Measurements from ENCODE around the gene DPPA3. TPM values are rescaled to one million over a fixed set of nuclear protein-coding genes. Genes with fewer than 3 reads are reported as not detected.
A peak's percentile ranks its signal among the peaks of the same experiment; 100 is the strongest.

Gene DPPA3
- total RNA-seq, 1 donor from 2014 or later = not detected

DNA sequence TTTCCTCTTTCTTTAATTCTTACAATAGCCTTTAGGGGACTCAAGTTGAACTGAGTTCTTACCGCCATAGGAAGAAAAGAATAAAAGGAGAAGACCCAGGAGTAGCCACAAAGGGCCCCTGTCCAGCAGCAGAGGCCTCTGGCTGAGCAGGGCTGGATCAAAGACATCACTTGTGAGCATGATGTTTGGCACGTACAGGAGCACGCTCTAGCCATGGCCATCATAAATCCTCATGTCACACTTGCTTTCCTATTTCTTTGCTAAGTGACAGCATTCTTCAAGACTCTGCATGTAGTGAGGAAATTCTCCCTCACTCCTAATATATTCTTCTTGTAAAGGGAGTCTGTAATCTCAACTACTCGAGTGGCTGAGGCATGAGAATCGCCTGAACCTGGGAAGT is 20.3 kb downstream of the DPPA3 start:
- Mint-ChIP-seq H3K27ac (peak overlapping the region; percentile 84), H3K36me3 (no peaks in the 10 kb centered on the region), H3K27me3 (ENCODE audit: low read depth) (no peaks in the 10 kb centered on the region), H3K4me1 (peaks cover 35% of the 10 kb centered on the region), H3K4me3 (peak overlapping the region; percentile 6), H3K9me3 (peaks cover 3% of the 10 kb centered on the region)
- TF ChIP-seq, protein P1, sequence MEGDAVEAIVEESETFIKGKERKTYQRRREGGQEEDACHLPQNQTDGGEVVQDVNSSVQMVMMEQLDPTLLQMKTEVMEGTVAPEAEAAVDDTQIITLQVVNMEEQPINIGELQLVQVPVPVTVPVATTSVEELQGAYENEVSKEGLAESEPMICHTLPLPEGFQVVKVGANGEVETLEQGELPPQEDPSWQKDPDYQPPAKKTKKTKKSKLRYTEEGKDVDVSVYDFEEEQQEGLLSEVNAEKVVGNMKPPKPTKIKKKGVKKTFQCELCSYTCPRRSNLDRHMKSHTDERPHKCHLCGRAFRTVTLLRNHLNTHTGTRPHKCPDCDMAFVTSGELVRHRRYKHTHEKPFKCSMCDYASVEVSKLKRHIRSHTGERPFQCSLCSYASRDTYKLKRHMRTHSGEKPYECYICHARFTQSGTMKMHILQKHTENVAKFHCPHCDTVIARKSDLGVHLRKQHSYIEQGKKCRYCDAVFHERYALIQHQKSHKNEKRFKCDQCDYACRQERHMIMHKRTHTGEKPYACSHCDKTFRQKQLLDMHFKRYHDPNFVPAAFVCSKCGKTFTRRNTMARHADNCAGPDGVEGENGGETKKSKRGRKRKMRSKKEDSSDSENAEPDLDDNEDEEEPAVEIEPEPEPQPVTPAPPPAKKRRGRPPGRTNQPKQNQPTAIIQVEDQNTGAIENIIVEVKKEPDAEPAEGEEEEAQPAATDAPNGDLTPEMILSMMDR (IDR thresholded peaks at IDR 0.05; ENCODE audit: unreplicated experiment) = no peak
- DNase-seq (ENCODE audit: low spot score in 2 of 2, unreplicated experiment in 2 of 2) = no peak

DNA sequence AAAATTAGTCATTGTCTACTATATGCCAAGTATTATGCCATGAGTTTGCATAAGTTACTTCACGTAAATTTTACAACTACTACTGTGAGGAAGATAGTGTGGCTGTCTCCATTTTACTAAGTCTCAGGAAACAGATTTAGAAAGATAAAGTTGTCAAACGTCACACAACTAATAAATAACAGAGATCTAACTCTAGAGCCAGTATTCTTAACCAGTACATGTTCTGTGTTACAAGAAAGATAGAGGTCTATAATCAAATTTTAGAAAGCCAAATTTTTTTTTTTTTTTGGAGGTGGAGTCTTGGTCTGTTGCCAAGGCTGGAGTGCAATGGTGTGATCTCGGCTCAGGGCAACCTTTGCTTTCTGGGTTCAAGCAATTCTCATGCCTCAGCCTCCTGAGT is 21.8 kb downstream of the DPPA3 start:
- no peaks in the 10 kb centered on the region for H3K9me3 Mint-ChIP-seq
- H3K36me3 Mint-ChIP-seq = no peaks in the 10 kb centered on the region
- H3K27ac Mint-ChIP-seq = no peak overlapping the region
- no peaks in the 10 kb centered on the region for H3K27me3 Mint-ChIP-seq (ENCODE audit: low read depth)
- H3K4me1 Mint-ChIP-seq = peaks cover 35% of the 10 kb centered on the region
- TF ChIP-seq, protein P1 (IDR thresholded peaks at IDR 0.05; ENCODE audit: unreplicated experiment) = no peak
- H3K4me3 Mint-ChIP-seq = no peak overlapping the region
- DNase-seq (ENCODE audit: low spot score in 2 of 2, unreplicated experiment in 2 of 2) = no peak

DNA sequence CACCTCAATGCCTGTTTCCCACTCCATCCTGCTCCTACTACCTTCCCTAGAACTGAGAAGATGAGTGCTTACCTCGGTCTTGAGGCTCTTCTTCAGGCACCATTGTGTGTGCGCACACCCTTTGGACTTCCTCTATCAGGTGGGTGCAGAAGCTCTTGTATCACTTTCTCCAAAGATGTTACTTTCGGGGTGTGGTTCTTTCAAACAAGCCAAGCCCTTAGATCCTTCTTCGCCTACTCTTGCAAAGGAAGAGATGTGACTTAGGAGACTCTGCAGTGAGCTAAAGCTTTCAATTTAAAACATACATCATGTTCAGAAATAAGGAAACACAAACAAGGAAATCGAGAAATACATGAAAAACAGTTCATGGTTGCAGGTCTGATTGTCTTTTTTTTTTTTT is 36.0 kb downstream of the DPPA3 start, which contains the start of gene CLEC4C:
Gene CLEC4C (minus strand): TSS at position 130 of the 400 bp plus-strand sequence. CDS start 27 bp downstream, at position 103.
- TF ChIP-seq, protein P1 (IDR thresholded peaks at IDR 0.05; ENCODE audit: unreplicated experiment) = no peak
- Mint-ChIP-seq H3K27ac (no peak within 1 kb of the TSS), H3K4me3 (no peak within 1 kb of the TSS), H3K4me1 (no peaks in the 10 kb centered on the region), H3K27me3 (ENCODE audit: low read depth) (no peaks in the 10 kb centered on the region), H3K9me3 (peaks cover 16% of the 10 kb centered on the region), H3K36me3 (no peaks in the 10 kb centered on the region)
- no peak for DNase-seq (ENCODE audit: low spot score in 2 of 2, unreplicated experiment in 2 of 2)

DNA sequence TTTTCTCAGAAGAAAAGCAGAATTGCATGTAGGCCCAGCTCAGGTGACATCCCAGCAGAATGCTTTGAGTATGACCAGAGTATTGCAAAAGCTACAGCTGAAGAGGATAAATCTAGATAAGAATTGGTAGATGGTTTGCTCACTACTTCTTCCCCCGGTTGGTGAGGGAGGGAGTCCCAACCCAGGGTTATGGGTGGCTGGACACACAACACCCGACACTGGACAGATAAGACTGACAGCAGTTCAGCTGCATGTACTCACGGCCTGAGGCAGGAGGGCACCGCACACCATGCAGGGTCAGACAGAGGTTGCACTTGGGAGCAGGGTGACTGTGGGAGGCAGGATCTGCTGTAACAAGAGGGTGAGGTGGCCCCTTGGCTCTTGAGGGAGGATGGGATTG is 37.6 kb downstream of the DPPA3 start:
- DNase-seq (ENCODE audit: low spot score in 2 of 2, unreplicated experiment in 2 of 2) = no peak
- H3K36me3 Mint-ChIP-seq = no peaks in the 10 kb centered on the region
- no peaks in the 10 kb centered on the region for H3K4me1 Mint-ChIP-seq
- H3K27ac Mint-ChIP-seq = no peak overlapping the region
- H3K9me3 Mint-ChIP-seq = peaks cover 7% of the 10 kb centered on the region
- TF ChIP-seq, protein P1 (IDR thresholded peaks at IDR 0.05; ENCODE audit: unreplicated experiment) = no peak
- no peak overlapping the region for H3K4me3 Mint-ChIP-seq
- H3K27me3 Mint-ChIP-seq (ENCODE audit: low read depth) = no peaks in the 10 kb centered on the region

DNA sequence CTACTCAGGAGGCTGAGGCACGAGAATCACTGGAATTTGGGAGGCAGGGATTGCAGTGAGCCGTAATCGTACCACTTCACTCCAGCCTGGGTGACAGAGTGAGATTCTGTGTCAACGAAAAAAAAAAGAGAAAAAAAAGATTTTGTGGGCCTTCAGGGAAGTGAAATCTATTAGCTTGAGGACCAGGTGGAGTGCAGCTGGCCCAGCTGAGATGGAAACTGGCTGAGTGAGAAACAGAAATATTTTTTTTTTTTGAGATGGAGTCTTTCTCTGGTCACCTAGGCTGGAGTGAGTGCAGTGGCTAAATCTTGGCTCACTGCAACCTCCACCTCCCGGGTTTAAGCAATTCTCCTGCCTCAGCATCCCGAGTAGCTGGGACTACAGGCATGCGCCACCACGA is 38.2 kb downstream of the DPPA3 start:
- TF ChIP-seq, protein P1 (IDR thresholded peaks at IDR 0.05; ENCODE audit: unreplicated experiment) = no peak
- no peaks in the 10 kb centered on the region for H3K4me1 Mint-ChIP-seq
- no peaks in the 10 kb centered on the region for H3K27me3 Mint-ChIP-seq (ENCODE audit: low read depth)
- DNase-seq (ENCODE audit: low spot score in 2 of 2, unreplicated experiment in 2 of 2) = no peak
- no peak overlapping the region for H3K4me3 Mint-ChIP-seq
- no peak overlapping the region for H3K27ac Mint-ChIP-seq
- no peaks in the 10 kb centered on the region for H3K36me3 Mint-ChIP-seq
- peaks cover 4% of the 10 kb centered on the region for H3K9me3 Mint-ChIP-seq

DNA sequence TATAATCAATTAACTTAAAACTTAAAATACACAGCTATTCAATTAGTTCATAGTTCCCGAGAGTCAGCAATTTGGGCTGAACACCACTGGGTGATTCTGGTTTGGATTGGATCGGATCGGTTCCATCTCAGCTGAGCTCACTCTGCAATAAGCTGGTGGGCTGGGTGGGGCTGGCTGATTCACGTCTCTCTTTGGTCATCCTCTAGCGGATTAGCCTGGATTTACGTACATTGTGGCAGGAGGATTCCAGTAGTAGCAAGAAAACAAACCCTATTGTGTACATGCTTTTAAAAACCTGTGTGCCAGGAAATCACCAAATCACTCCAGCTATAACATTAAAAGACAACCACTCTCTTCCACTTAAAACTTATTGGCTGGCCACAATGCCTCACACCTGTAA is 39.1 kb downstream of the DPPA3 start:
- Mint-ChIP-seq H3K4me1 (no peaks in the 10 kb centered on the region), H3K36me3 (no peaks in the 10 kb centered on the region), H3K9me3 (peaks cover 4% of the 10 kb centered on the region), H3K27me3 (ENCODE audit: low read depth) (no peaks in the 10 kb centered on the region), H3K27ac (no peak overlapping the region), H3K4me3 (no peak overlapping the region)
- TF ChIP-seq, protein P1 (IDR thresholded peaks at IDR 0.05; ENCODE audit: unreplicated experiment) = no peak
- DNase-seq (ENCODE audit: low spot score in 2 of 2, unreplicated experiment in 2 of 2) = no peak

Measured in mesothelial cell of epicardium (in vitro differentiated cells).